Hematopoietic multipotent progenitor cell treated with erythropoietin and hydrocortisone succinate and interleukin-3 and kit ligand, for 17 days (in vitro differentiated cells): Measurements from ENCODE around the gene DHRS2.
"Not testable (repeated sequence)": the region's sequence is repeated elsewhere in the genome, so short reads cannot be mapped to it uniquely, and the experiment has no call there.

Experiments used
- DNase-seq: peaks from one replicate; pipeline ENCODE4 v3.0.0-alpha.2; 2015; ENCODE audit warnings: low spot score

DHRS2 gene

DNA sequence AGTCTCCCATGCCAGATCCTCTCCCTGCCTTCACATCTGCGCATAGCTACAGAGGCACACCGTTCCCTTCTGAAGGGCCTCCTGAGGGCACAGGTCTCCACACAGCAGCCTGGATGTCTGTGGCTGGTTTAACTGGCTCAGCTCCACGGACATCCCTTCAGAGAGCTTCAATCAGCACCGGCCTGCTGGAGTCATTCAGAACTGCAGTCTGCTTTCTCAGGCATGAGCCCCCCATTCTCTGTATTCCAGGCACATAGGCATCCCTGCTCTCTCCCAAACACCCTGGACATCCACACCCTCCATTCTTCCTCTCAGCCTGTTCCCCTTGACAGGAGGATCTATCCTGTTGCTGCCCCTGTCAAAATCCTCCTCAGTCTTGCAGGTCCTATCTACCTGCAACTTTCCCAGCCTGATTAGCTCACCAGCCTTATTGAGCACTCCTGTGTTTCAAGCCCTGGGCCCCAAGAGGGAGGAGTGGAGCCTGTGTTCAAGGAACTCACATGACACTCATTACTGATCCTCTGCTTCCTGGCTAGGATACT, 2.9 kb upstream of the DHRS2 start:
- no peak for DNase-seq

DNA sequence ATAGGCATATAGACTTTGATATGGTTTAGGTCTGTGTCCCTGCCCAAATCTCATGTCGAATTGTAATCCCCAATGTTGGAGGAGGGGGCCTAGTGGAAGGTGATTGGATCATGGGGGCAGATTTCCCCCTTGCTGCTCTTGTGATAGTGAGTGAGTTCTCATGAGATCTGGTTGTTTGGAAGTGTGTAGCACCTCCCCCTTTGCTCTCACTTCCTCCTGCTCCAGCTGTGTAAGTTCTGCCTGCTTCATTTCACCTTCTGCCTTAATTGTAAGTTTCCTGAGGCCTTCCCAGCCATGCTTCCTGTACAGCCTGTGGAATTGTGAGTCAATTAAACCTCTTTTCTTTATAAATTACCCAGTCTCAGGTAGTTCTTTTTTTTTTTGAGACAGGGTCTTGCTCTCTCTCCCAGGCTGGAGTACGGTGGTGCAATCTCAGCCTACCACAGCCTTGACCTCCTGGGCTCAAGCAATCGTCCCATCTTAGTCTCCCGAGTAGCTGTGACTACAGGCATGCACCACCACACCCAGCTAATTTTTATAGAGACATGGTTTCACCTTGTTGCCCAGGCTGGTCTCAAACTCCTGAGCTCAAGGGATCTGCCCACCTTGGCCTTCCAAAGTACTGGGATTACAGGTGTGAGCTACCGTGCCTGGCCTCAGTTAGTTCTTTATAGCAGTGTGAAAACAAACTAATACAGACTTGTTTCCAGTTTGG, 1.3 kb upstream of the DHRS2 start:
- not testable (repeated sequence) for DNase-seq

DNA sequence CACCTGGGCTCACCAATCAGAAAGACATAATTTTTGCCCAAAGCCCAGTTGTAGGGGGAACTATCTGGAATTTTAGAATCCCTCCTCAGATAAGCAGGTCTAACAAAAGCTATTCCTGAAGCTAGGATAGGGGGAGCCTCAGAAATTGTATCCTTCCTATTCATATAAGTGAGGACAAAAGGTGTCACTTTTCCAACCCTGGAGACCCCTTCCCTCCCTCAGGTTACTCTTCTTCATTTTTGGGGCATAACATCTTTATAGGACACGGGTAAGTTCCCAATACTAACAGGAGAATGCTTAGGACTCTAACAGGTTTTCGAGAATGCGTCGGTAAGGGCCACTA, 1.1 kb downstream of the DHRS2 start:
- DNase-seq: not testable (repeated sequence)

DNA sequence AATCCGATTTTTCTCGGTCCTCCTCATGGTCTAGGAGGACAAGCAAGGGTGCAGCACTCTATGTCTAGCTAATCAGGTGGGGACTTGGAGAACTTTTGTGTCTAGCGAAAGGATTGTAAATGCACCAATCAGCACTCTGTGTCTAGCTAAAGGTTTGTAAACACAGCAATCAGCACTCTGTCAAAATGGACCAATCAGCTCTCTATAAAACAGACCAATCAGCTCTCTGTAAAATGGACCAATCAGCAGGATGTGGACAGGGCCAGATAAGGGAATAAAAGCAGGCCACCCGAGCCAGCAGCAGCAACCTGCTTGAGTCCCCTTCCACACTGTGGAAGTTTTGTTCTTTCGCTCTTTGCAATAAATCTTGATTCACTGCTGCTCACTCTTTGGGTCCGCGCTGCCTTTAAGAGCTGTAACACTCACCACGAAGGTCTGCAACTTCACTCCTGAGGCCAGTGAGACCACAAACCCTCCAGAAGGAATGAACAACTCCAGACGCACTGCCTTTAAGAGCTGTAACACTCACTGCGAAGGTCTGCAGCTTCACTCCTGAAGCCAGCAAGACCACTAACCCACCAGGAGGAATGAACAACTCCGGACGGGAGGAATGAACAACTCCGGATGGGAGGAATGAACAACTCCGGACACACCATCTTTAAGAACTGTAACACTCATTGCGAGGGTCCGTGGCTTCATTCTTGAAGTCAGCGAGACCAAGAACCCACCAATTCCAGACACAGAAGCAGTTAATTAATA, 1.7 kb downstream of the DHRS2 start:
- DNase-seq: not testable (repeated sequence)

DNA sequence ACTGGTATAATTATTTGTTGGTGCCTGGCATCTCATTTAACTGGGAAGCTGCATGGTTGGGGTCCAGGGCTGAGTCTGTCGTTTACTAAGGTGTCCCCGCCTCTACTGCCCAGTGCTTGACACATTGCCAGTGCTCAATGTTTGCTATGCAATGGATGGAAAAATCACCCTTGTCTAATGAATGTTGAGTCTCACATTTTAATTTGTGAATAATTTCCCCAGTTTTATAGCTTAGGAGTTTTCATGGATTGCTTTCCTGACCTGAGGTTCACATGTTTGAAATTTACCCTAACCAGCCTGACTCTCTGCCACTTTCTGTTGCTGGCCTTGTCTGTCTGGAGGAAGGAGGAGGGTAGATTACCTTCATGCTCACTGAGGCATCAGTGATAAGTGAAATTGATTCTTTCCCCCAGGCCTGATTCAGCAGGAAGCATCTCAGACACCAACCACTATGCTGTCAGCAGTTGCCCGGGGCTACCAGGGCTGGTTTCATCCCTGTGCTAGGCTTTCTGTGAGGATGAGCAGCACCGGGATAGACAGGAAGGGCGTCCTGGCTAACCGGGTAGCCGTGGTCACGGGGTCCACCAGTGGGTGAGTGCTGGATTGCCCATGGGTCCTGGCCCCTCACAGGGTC, 2.4 kb downstream of the DHRS2 start:
- no peak for DNase-seq

DNA sequence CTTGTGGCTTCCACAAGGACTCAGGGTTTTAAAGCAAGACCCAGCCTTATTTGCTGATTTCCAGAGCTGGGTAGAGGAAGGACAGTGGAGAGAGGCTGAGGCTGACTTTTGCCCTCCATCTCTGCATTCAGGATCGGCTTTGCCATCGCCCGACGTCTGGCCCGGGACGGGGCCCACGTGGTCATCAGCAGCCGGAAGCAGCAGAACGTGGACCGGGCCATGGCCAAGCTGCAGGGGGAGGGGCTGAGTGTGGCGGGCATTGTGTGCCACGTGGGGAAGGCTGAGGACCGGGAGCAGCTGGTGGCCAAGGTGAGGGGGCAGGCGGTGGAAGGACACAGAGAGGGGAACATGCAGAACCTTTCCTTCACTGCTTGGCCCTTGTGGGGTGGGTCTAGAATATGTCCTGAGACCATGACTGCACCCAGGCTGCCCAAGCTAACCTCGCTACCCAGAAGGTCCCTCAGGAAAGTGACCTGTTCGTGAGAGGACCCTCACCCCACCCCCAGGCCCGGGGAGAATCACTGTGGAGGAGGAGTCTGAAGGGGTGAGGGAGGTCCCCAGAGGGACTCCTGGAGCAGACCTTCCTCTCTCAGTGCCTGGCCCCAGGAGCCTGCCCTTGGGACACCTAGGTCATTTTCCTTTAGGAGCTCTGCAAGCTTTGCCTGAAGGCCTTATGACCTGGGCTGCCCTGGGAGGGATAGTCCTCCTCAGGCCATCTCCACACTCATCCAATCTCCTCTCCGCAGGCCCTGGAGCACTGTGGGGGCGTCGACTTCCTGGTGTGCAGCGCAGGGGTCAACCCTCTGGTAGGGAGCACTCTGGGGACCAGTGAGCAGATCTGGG, 3.1 kb downstream of the DHRS2 start:
- no peak for DNase-seq

DNA sequence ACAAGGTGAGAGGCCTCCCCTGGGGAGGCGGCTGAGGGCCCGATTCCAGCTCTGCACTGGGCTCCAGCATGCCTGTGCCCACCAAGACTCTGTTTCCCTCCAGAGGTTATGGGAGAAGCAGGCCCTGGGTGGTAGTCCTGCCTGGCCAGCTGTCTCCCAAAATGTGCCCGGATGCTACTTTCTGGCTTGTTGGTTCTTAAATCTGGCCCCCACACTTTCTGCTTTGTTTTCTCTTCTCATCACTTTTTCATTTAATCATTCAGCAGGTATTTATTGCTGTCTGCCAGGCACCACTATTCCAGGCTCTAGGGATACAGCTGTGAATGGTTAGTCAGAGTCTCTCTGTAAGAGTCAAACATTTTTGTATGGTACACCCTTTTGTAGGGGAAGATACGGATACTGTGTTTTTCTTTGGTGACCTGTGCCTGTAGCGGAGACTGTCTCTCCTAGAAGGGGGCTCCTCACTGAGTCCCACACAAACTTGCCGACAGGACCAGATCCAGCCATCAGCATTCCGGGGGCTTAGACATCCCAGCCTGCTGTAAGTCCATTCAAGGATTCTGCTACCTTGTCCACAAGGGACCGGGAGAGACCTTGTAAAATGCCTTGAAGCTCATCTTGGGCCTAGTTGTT, 3.8 kb downstream of the DHRS2 start:
- no peak for DNase-seq

DNA sequence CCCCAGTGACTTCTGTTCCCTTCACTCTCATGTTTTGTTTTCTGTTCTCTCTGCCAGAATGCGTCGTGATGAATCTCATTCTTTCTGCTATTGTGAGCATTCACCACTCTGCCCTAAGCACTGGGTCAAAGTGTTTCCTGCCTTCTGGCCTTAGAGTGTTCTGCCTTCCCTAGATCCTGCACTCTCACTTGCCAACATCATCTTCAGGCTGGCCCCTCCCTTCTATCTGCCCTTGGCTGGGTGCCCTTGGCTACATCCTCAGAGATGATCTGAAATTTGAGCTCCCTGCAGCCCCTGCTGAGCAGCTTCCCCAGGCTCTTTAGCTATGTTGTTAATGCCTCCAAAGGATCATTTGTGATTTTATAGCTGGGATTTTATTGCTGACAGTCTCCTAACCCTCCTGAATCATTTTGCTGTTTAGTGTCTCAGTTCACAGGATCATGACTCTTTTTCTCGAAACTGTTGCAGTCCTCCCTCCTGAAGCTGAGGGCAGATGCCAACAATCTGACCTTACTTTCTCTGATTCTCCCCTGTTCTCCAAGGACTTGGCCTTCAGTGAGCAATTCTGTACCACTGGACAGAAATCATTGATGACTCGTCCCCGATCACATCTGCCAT, 4.5 kb downstream of the DHRS2 start:
- DNase-seq: no peak

DNA sequence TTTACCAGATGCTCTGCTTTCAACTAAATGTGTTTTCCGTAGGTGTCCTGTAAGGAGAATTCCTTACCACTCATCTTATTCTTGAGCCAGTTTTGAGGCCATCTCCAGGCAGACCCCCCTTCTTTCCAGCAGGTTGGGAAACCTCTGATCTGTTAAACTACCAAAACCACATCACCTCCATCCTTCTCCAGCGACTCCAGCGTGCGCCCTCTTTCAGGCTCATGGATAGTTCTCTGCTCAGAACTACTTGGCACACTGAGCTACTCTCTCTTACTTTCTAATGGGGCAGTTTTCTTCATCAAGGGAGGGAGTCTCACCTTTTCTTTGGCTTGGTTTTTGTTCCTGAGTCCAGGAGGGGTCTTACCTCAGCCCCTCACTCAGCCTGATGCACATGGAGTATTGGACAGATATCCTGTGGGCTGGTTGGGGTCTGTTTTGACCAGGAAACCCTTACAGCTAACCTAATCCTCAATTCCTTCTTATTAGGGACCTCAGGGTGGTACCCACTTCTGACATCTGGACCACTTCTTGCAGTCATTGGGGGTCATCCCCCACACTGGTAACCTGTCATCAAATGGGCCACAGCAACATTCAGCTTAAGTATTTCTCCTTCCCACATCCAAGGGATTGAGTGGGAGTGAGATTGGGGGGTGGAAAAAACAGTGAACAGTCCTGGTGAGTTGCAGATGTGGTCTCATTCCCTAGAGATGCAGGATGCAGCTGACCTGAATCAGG, 5.2 kb downstream of the DHRS2 start:
- no peak for DNase-seq

DNA sequence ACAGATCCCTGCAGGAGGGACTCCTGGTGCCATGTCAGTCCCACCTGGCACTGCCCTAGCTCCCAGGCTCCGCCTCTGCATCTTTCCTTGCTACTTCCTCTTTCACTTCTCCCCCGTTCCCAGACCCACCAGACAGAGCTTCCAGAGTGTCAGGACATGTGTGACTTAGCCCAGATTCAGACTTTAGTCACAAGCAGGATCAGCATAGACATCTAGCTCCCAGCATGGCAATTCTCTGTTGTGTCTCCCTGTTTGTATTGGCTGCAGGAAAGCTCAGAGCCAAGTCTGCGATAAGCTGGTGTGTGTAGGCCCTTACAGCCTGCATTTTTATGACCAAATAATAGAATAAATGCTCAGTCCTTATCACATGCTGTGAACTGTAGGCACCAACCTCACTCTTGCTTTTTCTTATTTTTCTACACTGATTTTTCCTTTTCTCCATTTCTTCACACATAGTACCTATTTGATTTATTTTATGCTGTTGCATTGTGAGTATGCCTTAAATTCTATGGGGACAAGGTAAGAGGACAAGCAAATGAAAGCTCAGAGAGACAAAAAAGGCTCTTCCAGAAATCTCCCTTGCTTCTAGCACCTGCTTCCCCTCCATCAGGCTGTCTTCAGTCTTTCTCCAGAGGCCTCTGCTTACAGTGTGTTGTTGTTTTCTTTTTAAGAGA, 5.9 kb downstream of the DHRS2 start:
- DNase-seq: no peak

DNA sequence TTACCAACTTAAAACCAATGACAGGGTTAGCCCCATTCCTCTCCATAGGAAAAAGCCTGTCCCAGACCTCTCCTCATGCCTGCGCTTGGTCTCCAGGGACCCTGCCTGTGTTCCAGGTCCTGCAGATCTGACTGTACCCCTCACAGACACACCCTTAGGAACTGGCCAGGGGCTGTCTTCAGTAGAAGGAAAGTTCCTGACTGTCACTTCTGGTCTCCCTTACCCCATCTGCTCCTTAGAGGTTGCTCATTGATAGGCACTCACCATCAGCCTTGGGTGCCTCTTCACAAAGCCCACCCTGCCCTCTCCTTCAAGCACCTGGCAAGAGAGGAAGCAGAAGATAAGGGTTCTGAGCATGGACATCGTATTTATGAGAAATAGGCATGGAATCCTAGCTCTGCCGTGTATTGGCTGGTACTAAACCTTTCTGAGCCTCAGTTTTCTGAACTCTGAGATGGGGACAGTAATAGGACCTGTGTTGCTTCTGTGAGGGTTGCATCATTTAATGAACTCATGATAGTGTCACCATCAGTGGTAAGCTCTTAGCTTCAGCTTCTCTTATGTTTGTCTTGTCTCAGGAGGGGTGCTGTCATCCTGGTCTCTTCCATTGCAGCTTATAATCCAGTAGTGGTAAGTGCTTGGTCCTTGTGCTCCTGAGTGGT, 7.5 kb downstream of the DHRS2 start:
- DNase-seq: no peak

DNA sequence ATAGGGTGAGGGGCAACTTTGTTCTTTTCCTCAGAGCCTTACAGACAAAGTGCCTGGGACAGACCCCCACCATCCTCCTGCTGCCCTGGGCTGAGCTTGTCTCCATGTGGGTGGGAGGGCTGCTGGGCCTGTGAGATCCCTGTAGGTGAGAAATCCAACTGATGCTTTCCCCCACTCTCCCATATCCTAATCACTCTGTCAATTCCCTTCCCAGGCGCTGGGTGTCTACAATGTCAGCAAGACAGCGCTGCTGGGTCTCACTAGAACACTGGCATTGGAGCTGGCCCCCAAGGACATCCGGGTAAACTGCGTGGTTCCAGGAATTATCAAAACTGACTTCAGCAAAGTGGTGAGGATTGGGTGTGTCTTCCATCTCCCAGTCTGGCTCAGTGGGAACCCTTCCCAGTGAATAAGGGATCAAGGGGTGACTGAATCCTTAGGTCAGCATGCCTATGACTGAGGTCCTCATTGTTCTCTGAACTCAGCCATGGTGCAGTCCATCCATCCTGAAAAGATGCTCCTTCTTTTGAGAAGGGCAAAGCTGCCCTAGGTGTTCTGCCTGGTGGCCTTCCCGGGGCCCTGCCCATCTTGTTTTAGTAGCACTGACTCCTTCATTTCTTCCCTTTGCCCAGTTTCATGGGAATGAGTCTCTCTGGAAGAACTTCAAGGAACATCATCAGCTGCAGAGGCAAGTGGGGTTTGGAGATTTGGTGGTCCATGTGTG, 8.2 kb downstream of the DHRS2 start:
- DNase-seq: no peak

DNA sequence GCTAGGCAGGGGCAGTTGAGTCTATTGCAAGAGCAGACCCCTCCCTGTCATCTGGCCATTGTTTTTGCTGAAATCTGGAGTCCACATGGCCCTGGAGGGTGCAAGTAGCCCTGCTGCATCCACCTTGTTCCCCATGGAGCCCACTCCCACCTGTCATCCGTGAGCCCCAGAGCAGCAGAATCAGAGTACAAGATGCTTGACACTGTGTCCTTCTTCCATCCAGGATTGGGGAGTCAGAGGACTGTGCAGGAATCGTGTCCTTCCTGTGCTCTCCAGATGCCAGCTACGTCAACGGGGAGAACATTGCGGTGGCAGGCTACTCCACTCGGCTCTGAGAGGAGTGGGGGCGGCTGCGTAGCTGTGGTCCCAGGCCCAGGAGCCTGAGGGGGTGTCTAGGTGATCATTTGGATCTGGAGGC, 8.8 kb downstream of the DHRS2 start:
- no peak for DNase-seq

DNA sequence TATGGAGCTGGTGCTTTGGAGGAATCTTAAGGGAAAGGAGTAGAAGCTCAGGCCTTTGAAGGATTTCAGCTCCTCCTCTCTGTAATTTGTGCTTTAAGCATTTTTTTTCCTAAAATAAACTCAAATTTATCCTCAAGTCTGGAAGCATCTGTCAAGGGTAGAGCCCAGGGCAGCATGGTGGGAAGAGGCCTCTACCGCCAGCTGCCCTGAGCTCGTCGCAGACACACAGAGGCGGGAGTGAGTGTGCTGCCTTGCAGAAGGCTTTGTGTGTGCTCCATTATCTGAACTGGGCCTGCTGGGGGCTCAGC, 9.3 kb downstream of the DHRS2 start:
- no peak for DNase-seq

DNA sequence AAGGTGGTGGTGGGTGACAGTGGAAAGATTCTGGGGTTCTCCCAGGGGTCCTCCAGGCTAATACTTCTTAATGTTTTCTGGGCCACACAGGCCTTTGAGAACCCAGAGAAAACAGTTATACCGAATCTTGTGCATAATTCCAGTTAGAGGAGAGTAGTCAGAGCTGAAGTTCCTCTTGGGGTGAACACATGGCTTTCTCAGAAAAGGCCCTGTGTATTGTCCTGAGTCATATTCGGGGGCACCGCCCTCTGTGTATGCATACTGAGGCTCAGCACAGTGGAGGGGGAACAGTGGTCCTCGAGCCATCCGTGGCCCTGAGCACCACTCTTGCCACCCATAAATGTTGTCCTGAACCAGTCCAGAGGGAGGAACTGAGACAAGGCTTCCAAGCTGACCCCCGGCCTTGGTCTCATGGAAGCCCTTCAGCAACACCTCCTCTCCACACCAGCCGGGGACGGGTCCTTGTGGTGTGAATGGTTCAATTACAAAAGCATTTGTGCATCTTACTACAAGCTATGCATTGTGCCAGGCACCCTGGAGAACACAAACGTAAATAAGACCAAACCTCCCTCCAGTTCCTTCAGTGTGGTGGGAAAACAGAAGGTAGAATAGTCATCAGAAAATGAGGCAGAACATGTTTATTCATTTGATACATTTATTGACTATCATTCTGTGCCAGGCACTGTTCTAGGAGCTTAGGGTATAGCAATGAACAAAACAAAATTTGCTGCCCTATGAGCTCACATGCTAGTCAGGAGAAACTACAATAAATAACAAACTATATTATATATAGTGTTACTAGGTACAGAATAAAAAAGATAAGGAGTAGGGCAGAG, 9.9 kb downstream of the DHRS2 start:
- DNase-seq: no peak

DNA sequence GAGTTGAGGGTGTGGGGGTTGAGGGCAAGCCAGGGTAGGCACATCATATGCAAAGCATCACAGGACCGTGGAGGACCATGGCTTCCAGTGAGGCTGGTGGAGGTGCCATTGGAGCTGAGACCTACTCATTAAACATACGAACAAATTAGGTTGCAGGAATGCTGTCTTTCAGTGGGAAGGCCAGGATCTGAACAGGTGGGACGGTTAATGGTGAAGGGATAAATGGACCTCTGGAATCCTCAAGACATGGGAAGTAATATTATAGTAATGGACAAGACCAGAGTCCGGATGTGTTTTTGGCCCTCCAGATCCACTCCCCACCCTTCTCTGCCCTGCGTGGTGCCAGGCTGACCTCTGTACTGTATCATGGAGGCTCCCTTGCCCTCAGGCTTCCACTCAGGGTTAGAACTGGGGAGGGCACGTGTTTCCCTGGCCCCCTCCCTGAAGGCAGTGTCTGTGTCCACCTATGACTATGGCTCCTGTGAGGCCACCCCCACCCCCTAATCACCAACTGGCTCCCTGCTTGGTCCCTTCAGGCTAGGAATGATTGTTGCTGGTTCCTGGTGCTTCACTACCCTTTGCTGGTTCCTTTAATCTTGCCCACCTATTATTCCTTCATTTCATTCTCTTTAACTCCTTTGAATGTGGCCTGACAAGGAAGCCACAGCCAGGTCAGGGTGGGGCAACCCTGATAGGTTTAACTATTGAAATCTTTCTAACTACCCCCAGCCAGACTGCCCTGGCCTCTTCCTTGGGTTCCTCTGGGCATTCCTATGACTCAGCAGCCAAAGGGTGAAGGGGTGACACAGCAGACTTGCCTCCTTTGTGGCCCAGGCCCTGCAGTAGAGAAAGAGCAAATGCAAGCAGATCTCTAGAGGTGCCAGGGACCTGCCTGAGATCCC, 10.7 kb downstream of the DHRS2 start:
- DNase-seq: no peak

DNA sequence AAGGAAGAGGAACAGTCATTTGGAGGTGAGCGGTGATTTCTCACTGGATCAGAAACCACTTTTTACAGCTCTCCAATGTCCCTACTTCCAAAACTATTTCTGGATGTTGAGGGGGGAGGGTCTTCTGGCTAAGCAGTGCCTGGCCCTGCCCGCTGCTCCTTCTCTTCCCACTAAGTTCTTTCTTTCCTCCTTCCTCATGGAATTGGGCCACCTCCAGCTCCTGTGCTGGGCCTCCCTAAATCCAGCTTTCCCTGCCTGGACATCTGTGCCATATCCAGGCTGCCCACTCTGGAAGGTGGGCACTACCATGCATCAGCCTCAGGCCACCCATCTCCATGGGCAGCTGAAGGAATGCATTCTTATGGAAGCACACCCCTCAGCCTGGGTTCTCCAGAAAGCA, 11.5 kb downstream of the DHRS2 start:
- DNase-seq: no peak
